HCT116 (cell line): Measurements from ENCODE around the gene PNMA3. TPM values are rescaled to one million over a fixed set of nuclear protein-coding genes. Genes with fewer than 3 reads are reported as not detected.

ENCODE experiments used
- ATAC-seq: fragments of 200-7000 bp; cut with Tn5 transposase; 2 replicates; pipeline ENCODE4 v1.9.1; 2020; ENCODE audit warnings: mild to moderate bottlenecking, moderate library complexity
- BruUV-seq: library from RNA; stranded (reverse); fragments of 400-500 nt; replicated peaks from 2 replicates; lab custom pipeline; 2021; lab: Mats Ljungman, UMichigan
- CTCF ChIA-PET: fragments of 300-600 bp; sonication (Branson Sonifier 250); formaldehyde crosslinking; loops from one replicate; lab custom pipeline; 2021; ENCODE audit warnings: antibody characterized with exemption; lab: Charles Lee
- POLR2A ChIA-PET: fragments of 300-600, 350-600 bp; sonication (Branson Sonifier 250); formaldehyde crosslinking; loops from one replicate; lab custom pipeline; 2021; ENCODE audit warnings: antibody characterized with exemption; lab: Charles Lee
- RAD21 ChIA-PET, 2 experiments: fragments of 300-600 bp; sonication (Branson Sonifier 250); formaldehyde crosslinking; loops; one replicate each; lab custom pipeline; 2023; ENCODE audit warnings: low total read pairs in 2 of 2; ENCODE audit not compliant: uncharacterized antibody in 2 of 2, unreplicated experiment in 2 of 2, low non-redundant PET in 1 of 2; lab: Charles Lee
- DNase-seq: peaks from one replicate; pipeline ENCODE4 v3.0.0-alpha.2; 2010; ENCODE audit warnings: low read depth, low spot score
- H2AFZ ChIP-seq: fragments of 200-600 bp; shearing (Covaris generic), sonication (generic); 2 replicates; pipeline ENCODE4 v1.6.1; 2017; ENCODE audit warnings: low read depth, mixed run types, mixed read lengths, antibody characterized with exemption, low read length; ENCODE audit not compliant: poor library complexity, severe bottlenecking
- H3K27ac ChIP-seq: 2 replicates; pipeline ENCODE4 v1.5.1; 2012; ENCODE audit warnings: low read depth, low read length
- H3K27me3 ChIP-seq: fragments of 200-600 bp; sonication (generic); 2 replicates; pipeline ENCODE4 v1.6.1; 2016; ENCODE audit warnings: mixed run types, low read length, mixed read lengths; ENCODE audit not compliant: insufficient read depth
- H3K36me3 ChIP-seq, 2 experiments: fragments of 200-500 bp in 1 of 2; fragments of 200-600 bp in 1 of 2; sonication (Bioruptor generic) in 1 of 2; sonication (generic) in 1 of 2; 2 replicates each; pipeline versions ENCODE4 v1.5.1 to v1.6.1; 2014 to 2016; ENCODE audit warnings: low read length in 2 of 2, inconsistent platforms in 1 of 2, mixed read lengths in 1 of 2, mixed run types in 1 of 2; ENCODE audit not compliant: insufficient read depth in 2 of 2, control insufficient read depth in 1 of 2
- H3K4me1 ChIP-seq, 2 experiments: fragments of 200-600 bp in 1 of 2; sonication (generic) in 1 of 2; 2 replicates each; pipeline versions ENCODE4 v1.5.1 to v1.6.1; 2012 to 2017; ENCODE audit warnings: low read length in 2 of 2, inconsistent platforms in 1 of 2, mild to moderate bottlenecking in 1 of 2, mixed read lengths in 1 of 2, mixed run types in 1 of 2, moderate library complexity in 1 of 2; ENCODE audit not compliant: insufficient read depth in 2 of 2, control insufficient read depth in 1 of 2
- H3K4me2 ChIP-seq: fragments of 200-600 bp; sonication (generic); 2 replicates; pipeline ENCODE4 v1.6.1; 2017; ENCODE audit warnings: mixed run types, low read length, mixed read lengths
- H3K4me3 ChIP-seq, 2 experiments: fragments of 200-600 bp in 1 of 2; sonication (generic) in 1 of 2; replicated peaks in 1 of 2; 2 replicates each; pipeline ENCODE4 v1.5.1; 2011 to 2016; ENCODE audit warnings: low read length in 2 of 2, control low read depth in 1 of 2, low read depth in 1 of 2, mild to moderate bottlenecking in 1 of 2, mixed read lengths in 1 of 2, mixed run types in 1 of 2
- H3K79me2 ChIP-seq: fragments of 200-600 bp; sonication (generic); 2 replicates; pipeline ENCODE4 v1.6.1; 2017; ENCODE audit warnings: mild to moderate bottlenecking, mixed run types, low read length, moderate library complexity, mixed read lengths; ENCODE audit not compliant: insufficient read depth
- H3K9ac ChIP-seq: fragments of 200-600 bp; sonication (generic); 2 replicates; pipeline ENCODE4 v1.6.1; 2016; ENCODE audit warnings: low read length, mixed read lengths
- H3K9me2 ChIP-seq: fragments of 200-600 bp; sonication (generic), shearing (Covaris generic); 2 replicates; pipeline ENCODE4 v1.6.1; 2017; ENCODE audit warnings: mixed run types, mild to moderate bottlenecking, moderate library complexity; ENCODE audit not compliant: insufficient read depth
- H3K9me3 ChIP-seq, 2 experiments: fragments of 200-500 bp in 1 of 2; fragments of 200-600 bp in 1 of 2; sonication (Bioruptor generic) in 1 of 2; sonication (generic) in 1 of 2; 2 replicates each; pipeline ENCODE4 v1.6.1; 2014 to 2017; ENCODE audit warnings: low read length in 2 of 2, mixed read lengths in 2 of 2, inconsistent platforms in 1 of 2, low read depth in 1 of 2, mild to moderate bottlenecking in 1 of 2, mixed run types in 1 of 2, moderate library complexity in 1 of 2; ENCODE audit not compliant: control insufficient read depth in 1 of 2, insufficient read depth in 1 of 2
- H4K20me1 ChIP-seq: fragments of 200-600 bp; sonication (generic), shearing (Covaris generic); 2 replicates; pipeline ENCODE4 v1.6.1; 2017; ENCODE audit warnings: mixed run types, mild to moderate bottlenecking, moderate library complexity; ENCODE audit not compliant: insufficient read depth
- EZH2 ChIP-seq: fragments of 200-600 bp; sonication (generic); IDR thresholded peaks from 2 replicates; pipeline ENCODE4 v1.6.1; 2017; ENCODE audit warnings: antibody characterized with exemption, mixed run types
- FOSL1 ChIP-seq: IDR thresholded peaks from 2 replicates; pipeline ENCODE4 v1.6.1; 2012; ENCODE audit warnings: low read depth
- MAX ChIP-seq: IDR thresholded peaks from 2 replicates; pipeline ENCODE4 v1.6.1; 2012
- POLR2A ChIP-seq: IDR thresholded peaks from 2 replicates; pipeline ENCODE4 v1.7.0; 2011; ENCODE audit warnings: borderline replicate concordance; ENCODE audit not compliant: insufficient read depth, insufficient read length; ENCODE audit errors: extremely low read depth
- SP1 ChIP-seq: IDR thresholded peaks from 2 replicates; pipeline ENCODE4 v1.6.1; 2012; ENCODE audit warnings: low read depth
- TCF7L2 ChIP-seq: IDR thresholded peaks from 2 replicates; pipeline ENCODE4 v1.7.0; 2011; ENCODE audit warnings: borderline replicate concordance, inconsistent platforms; ENCODE audit not compliant: insufficient read depth, insufficient read length; ENCODE audit errors: extremely low read depth
- intact Hi-C: fragments of 100-400 bp; cut with micrococcal nuclease; formaldehyde crosslinking; loops from 2 replicates; pipeline ENCODE4 v1.10.0; 2022
- total RNA-seq: library from RNA; stranded (reverse); gene quantifications from one replicate; pipeline ENCODE4 v1.2.1, GENCODE V29; 2021; ENCODE audit not compliant: unreplicated experiment
- TF ChIP-seq, protein P1 (sequence below): IDR thresholded peaks from 2 replicates; pipeline ENCODE4 v1.6.1; 2012; ENCODE audit warnings: low read depth

PNMA3 gene
- total RNA-seq, 1 experiment from 2014 or later, result not detected

DNA sequence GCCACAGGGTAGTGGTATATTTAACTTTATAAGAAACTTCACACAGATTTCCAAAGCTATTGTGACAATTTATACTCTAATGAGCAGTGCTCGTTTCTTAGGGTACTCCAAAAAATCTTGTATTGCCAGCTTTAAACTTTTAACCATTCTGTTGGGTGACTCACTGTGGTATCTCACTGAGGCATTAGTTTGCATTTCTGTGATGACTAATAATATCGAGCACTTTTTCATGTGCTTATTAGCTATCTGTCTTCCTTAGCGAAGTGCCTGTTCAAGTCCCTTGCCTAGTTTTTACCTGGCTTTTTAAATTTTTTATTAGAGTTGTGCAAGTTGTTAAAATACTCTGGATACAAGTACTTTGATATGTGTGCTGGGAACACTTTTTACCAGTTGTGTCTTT, 5.5 kb downstream of the PNMA3 start:
- no peak overlapping the region for H3K9ac ChIP-seq
- no peak overlapping the region for H3K4me2 ChIP-seq
- POLR2A ChIA-PET, result no interaction called here
- no peaks in the 10 kb centered on the region for H3K79me2 ChIP-seq
- no peak for TF ChIP-seq POLR2A
- no peak for TF ChIP-seq FOSL1
- TF ChIP-seq EZH2, result no peak
- BruUV-seq, result no TSS peak
- RAD21 ChIA-PET, result interaction anchor here in 1 of 2 experiments (0.7 kb wide), 1 partner anchor 381 kb away, joined by 3 read pairs; no protein-coding TSS in a partner anchor
- H3K27me3 ChIP-seq, result no peaks in the 10 kb centered on the region
- H4K20me1 ChIP-seq, result no peaks in the 10 kb centered on the region
- DNase-seq (no peak), ATAC-seq (no peak)
- H3K4me1 ChIP-seq, result peaks cover 0 to 8% of the 10 kb centered on the region in 2 experiments; a peak in 2 of 4 replicates
- CTCF ChIA-PET, result no interaction called here
- no peaks in the 10 kb centered on the region for H3K9me3 ChIP-seq
- H3K4me3 ChIP-seq, result no peak overlapping the region
- no peaks in the 10 kb centered on the region for H3K9me2 ChIP-seq
- H3K27ac ChIP-seq, result no peak overlapping the region
- H2AFZ ChIP-seq, result no peak overlapping the region
- H3K36me3 ChIP-seq, result no peaks in the 10 kb centered on the region
- intact Hi-C loops, result no loop called here

DNA sequence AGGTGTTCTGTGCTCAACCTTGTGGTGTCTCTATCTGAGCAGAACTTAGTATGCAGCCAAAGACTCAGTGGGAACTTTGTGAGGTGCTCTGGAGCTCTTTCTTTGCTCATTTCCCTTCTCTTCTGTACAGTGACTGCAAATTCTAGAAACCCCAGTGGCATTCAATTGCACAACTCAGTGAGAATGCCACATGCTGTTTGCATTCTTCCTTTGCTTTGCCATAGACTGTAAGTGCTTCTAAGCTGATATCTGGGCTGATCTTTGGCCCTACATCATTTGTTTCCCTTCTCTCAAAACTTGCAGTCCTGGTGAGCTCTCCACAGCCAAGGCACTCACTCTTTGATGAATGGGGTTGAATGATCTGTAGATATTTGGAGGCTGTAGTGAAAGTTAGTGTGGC, 7.0 kb downstream of the PNMA3 start:
- Histone ChIP-seq H3K4me1 (peaks cover 0 to 8% of the 10 kb centered on the region in 2 experiments; a peak in 2 of 4 replicates), H3K9me2 (no peaks in the 10 kb centered on the region), H3K4me3 (no peak overlapping the region)
- CTCF ChIA-PET, result no interaction called here
- TF ChIP-seq, protein P1, sequence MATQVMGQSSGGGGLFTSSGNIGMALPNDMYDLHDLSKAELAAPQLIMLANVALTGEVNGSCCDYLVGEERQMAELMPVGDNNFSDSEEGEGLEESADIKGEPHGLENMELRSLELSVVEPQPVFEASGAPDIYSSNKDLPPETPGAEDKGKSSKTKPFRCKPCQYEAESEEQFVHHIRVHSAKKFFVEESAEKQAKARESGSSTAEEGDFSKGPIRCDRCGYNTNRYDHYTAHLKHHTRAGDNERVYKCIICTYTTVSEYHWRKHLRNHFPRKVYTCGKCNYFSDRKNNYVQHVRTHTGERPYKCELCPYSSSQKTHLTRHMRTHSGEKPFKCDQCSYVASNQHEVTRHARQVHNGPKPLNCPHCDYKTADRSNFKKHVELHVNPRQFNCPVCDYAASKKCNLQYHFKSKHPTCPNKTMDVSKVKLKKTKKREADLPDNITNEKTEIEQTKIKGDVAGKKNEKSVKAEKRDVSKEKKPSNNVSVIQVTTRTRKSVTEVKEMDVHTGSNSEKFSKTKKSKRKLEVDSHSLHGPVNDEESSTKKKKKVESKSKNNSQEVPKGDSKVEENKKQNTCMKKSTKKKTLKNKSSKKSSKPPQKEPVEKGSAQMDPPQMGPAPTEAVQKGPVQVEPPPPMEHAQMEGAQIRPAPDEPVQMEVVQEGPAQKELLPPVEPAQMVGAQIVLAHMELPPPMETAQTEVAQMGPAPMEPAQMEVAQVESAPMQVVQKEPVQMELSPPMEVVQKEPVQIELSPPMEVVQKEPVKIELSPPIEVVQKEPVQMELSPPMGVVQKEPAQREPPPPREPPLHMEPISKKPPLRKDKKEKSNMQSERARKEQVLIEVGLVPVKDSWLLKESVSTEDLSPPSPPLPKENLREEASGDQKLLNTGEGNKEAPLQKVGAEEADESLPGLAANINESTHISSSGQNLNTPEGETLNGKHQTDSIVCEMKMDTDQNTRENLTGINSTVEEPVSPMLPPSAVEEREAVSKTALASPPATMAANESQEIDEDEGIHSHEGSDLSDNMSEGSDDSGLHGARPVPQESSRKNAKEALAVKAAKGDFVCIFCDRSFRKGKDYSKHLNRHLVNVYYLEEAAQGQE, result no peak
- no peak for TF ChIP-seq TCF7L2
- TF ChIP-seq SP1, result no peak
- no peak for TF ChIP-seq MAX
- TF ChIP-seq, all 23 proteins: peak for 0
- intact Hi-C loops, result no loop called here
- ChIA-PET POLR2A (no interaction called here), RAD21 (no interaction called here)
- no peaks in the 10 kb centered on the region for H3K36me3 ChIP-seq
- no peak for ATAC-seq
- no peaks in the 10 kb centered on the region for H3K9me3 ChIP-seq
- H2AFZ ChIP-seq, result no peak overlapping the region
- no peaks in the 10 kb centered on the region for H3K79me2 ChIP-seq
- no TSS peak for BruUV-seq
- H3K27me3 ChIP-seq, result no peaks in the 10 kb centered on the region
- H3K9ac ChIP-seq, result no peak overlapping the region
- no peak overlapping the region for H3K4me2 ChIP-seq
- H3K27ac ChIP-seq, result no peak overlapping the region
- DNase-seq, result no peak
- no peaks in the 10 kb centered on the region for H4K20me1 ChIP-seq
